Cerebellar cortex (tissue), 1 donor: Measurements from ENCODE around the gene SUMO4.

ENCODE experiments used
- DNase-seq: peaks from one replicate; pipeline ENCODE4 v3.0.0-alpha.2; 2015; ENCODE audit warnings: low spot score

The SUMO4 gene

GRCh38 chr6:149400050-149400449 is at the start of gene SUMO4:
Gene SUMO4 (plus strand): TSS chr6:149400262. CDS start chr6:149400392, 130 bp downstream.
- no peak for DNase-seq

- DNase-seq: no peak
Observed at GRCh38 chr6:149354009-149354408, 46.1 kb upstream of the SUMO4 start.

GRCh38 chr6:149356081-149356750 is 43.8 kb upstream of the SUMO4 start:
- DNase-seq: no peak

- DNase-seq: no peak
Observed at GRCh38 chr6:149357726-149358538, 42.1 kb upstream of the SUMO4 start.

GRCh38 chr6:149359440-149359839 is 40.6 kb upstream of the SUMO4 start:
- no peak for DNase-seq

GRCh38 chr6:149360536-149360935 is 39.5 kb upstream of the SUMO4 start:
- no peak for DNase-seq

GRCh38 chr6:149362289-149362688 is 37.8 kb upstream of the SUMO4 start:
- DNase-seq: no peak

- DNase-seq: no peak
Observed at GRCh38 chr6:149363154-149363553, 36.9 kb upstream of the SUMO4 start.

- DNase-seq: no peak
Observed at GRCh38 chr6:149364557-149364956, 35.5 kb upstream of the SUMO4 start.

GRCh38 chr6:149365197-149365596 is 34.9 kb upstream of the SUMO4 start:
- DNase-seq: no peak

- no peak for DNase-seq
Observed at GRCh38 chr6:149366267-149366921, 33.7 kb upstream of the SUMO4 start.

- DNase-seq: no peak
Observed at GRCh38 chr6:149368065-149368464, 32.0 kb upstream of the SUMO4 start.

GRCh38 chr6:149371154-149371553 is 28.9 kb upstream of the SUMO4 start:
- DNase-seq: no peak

- no peak for DNase-seq
Observed at GRCh38 chr6:149372062-149372461, 28.0 kb upstream of the SUMO4 start.

GRCh38 chr6:149373511-149373910 is 26.6 kb upstream of the SUMO4 start:
- DNase-seq: no peak

- DNase-seq: no peak
Observed at GRCh38 chr6:149379977-149380376, 20.1 kb upstream of the SUMO4 start.

- DNase-seq: no peak
Observed at GRCh38 chr6:149380523-149380922, 19.5 kb upstream of the SUMO4 start.

GRCh38 chr6:149383371-149383770 is 16.7 kb upstream of the SUMO4 start:
- no peak for DNase-seq

GRCh38 chr6:149384464-149384863 is 15.6 kb upstream of the SUMO4 start:
- DNase-seq: no peak

- no peak for DNase-seq
Observed at GRCh38 chr6:149385998-149386646, 13.9 kb upstream of the SUMO4 start.

- DNase-seq: no peak
Observed at GRCh38 chr6:149387779-149388512, 12.1 kb upstream of the SUMO4 start.
